ENCODE results near the gene CALML6.
"Not testable (repeated sequence)": the region's sequence is repeated elsewhere in the genome, so short reads cannot be mapped to it uniquely, and the experiment has no call there.

Gene CALML6

GRCh38 chr1:1925437-1926345 is 10.6 kb downstream of the CALML6 start:
- DNase-seq (ENCODE audit: low spot score) = no peak

- no peak for DNase-seq (ENCODE audit: low spot score)
Observed at GRCh38 chr1:1926346-1926811, 11.3 kb downstream of the CALML6 start.

GRCh38 chr1:1926886-1927660 is 12.0 kb downstream of the CALML6 start:
- DNase-seq (ENCODE audit: low spot score) = no peak

GRCh38 chr1:1927751-1928150 is 12.7 kb downstream of the CALML6 start:
- no peak for DNase-seq (ENCODE audit: low spot score)

- DNase-seq (ENCODE audit: low spot score) = no peak
Observed at GRCh38 chr1:1928231-1929101, 13.4 kb downstream of the CALML6 start.

- no peak for DNase-seq (ENCODE audit: low spot score)
Observed at GRCh38 chr1:1929102-1929638, 14.1 kb downstream of the CALML6 start.

- no peak for DNase-seq (ENCODE audit: low spot score)
Observed at GRCh38 chr1:1929639-1930545, 14.8 kb downstream of the CALML6 start.

- not testable (repeated sequence) for DNase-seq (ENCODE audit: low spot score)
Observed at GRCh38 chr1:1934848-1935247, 19.8 kb downstream of the CALML6 start.

- DNase-seq (ENCODE audit: low spot score) = no peak
Observed at GRCh38 chr1:1937061-1937460, 22.0 kb downstream of the CALML6 start.

- no peak for DNase-seq (ENCODE audit: low spot score)
Observed at GRCh38 chr1:1937549-1938275, 22.7 kb downstream of the CALML6 start.

GRCh38 chr1:1938276-1938573 is 23.2 kb downstream of the CALML6 start:
- no peak for DNase-seq (ENCODE audit: low spot score)

- DNase-seq (ENCODE audit: low spot score) = no peak
Observed at GRCh38 chr1:1938613-1939295, 23.7 kb downstream of the CALML6 start.

- no peak for DNase-seq (ENCODE audit: low spot score)
Observed at GRCh38 chr1:1939296-1940122, 24.4 kb downstream of the CALML6 start.

GRCh38 chr1:1940123-1940425 is 25.0 kb downstream of the CALML6 start:
- no peak for DNase-seq (ENCODE audit: low spot score)

- DNase-seq (ENCODE audit: low spot score) = no peak
Observed at GRCh38 chr1:1941211-1941841, 26.3 kb downstream of the CALML6 start.

- DNase-seq (ENCODE audit: low spot score) = no peak
Observed at GRCh38 chr1:1941868-1942752, 27.1 kb downstream of the CALML6 start.

Data from AG08395 (cell line).